Measurements from ENCODE around the gene ISYNA1.

The ISYNA1 gene

GRCh38 chr19:18390065-18390907 lies 47.6 kb downstream of the ISYNA1 start:
- DNase-seq, result no peak

DNA sequence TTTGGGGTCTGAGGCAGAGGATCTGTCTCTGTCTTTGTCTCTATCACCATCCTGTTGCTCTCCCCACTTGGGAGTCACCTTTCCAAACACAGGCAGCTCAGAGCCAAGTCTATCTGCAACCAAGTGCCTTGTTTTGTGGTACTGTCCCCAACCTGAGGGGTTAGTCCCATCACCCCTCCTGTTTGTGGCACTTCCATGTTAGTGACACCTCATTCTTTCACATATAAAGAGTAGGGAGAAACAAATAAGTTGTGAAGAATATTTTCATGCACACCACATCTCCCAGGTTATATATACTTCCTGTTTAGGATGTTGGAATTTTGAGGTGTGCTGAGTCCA lies 48.2 kb downstream of the ISYNA1 start:
- DNase-seq, result no peak

DNA sequence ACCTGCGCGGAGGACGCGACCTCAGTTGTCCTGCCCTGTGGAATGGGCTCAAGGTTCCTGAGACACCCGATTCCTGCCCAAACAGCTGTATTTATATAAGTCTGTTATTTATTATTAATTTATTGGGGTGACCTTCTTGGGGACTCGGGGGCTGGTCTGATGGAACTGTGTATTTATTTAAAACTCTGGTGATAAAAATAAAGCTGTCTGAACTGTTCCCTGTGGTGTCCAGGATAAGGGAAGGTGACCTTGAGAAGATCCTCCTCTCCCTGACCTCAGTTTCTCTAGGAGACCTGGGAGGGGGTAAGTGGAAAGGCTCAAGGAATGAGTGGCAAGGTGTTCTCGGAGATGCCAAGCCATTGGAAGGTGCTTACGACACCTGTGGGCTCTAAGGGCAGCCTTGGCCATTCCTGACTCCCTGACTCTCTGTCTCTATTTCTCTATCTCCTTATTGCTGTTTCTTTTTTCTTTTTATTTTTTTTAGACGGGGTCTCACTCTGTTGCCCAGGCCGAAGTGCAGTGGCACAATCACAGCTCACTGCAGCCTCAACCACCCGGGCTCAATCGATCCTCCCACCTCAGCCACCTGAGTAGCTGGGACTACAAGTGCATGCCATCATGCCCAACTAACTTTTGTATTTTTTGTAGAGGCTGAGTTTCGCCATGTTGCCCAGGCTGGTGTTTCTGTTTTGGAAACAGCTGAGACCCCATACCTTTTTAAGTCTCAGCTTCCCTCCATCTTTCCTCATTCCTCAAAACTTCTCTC lies 48.8 kb downstream of the ISYNA1 start:
- DNase-seq, result no peak

DNA sequence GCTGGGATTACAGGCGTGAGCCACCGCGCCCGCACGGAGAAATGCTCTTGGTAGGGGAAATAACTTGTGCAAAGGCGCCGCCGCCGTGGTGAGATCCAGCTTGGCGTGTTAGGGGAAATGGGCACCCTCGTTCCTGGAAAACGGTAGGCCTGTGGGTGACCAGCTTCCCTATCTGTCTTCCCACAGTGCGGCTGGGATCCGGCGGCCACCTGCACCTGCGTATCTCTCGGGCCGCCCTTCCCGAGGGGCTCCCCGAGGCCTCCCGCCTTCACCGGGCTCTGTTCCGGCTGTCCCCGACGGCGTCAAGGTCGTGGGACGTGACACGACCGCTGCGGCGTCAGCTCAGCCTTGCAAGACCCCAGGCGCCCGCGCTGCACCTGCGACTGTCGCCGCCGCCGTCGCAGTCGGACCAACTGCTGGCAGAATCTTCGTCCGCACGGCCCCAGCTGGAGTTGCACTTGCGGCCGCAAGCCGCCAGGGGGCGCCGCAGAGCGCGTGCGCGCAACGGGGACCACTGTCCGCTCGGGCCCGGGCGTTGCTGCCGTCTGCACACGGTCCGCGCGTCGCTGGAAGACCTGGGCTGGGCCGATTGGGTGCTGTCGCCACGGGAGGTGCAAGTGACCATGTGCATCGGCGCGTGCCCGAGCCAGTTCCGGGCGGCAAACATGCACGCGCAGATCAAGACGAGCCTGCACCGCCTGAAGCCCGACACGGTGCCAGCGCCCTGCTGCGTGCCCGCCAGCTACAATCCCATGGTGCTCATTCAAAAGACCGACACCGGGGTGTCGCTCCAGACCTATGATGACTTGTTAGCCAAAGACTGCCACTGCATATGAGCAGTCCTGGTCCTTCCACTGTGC lies 49.6 kb downstream of the ISYNA1 start:
- DNase-seq, result peak; percentile 62 to 84 (median 71)

DNA sequence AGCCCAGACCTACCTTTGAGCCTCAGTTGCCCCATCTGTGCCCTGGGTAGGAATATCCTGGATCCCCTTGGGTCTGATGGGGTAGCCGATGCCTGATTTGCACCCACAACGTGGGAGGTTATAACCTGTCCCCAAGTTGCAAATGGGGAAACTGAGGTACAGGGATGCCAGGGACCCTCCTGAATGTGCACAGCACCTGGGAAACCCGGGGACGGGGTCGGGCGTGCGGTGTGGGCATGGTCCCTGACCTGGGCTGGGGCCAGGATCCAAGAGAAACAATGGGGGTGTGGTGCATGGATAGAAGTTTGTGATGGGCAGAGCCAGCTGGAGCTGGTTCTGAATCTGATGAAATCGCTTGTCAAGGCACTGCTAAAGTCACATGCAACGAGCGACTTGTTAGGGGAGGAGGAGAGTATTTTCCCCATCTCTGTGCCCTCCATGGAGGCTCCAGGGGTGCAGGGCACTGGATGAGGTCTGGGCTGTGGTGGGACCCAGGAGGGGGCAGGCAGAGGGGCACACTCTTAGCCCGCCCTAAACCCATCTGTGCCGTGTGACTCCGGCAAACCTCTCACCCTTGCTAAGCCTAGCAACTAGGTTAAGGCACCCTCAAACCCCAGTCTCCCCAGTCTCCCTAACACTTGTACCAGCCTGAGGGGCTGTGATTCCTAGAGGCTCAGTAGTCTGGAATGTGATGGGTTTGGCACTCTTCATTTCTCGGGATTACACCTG lies 51.2 kb downstream of the ISYNA1 start:
- no peak for DNase-seq

GRCh38 chr19:18385675-18386542 lies 52.0 kb downstream of the ISYNA1 start, which contains the start of gene GDF15:
Gene GDF15, plus strand, starts transcription at chr19:18386158. Its CDS starts 32 bp downstream, at chr19:18386190.
- no peak for DNase-seq

DNA sequence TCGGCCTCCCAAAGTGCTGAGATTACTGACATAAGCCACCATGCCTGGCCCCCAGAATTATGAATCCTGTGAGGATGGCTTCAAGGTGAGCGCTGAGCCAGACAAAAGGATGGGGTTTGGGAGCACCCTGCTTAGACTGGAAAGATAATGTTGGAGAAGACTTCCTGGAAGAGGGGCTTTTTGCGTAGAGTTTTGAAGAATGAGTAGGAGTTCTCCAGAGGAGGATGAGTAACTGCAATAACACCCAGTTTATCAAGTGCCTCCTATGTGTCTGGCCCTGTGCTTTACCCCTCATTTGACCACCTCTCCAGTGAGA lies 52.6 kb downstream of the ISYNA1 start:
- no peak for DNase-seq

- DNase-seq, result no peak
Measured at GRCh38 chr19:18384775-18385174, 53.2 kb downstream of the ISYNA1 start.

Measured in NCI-H1417 (cell line).